ENCODE measurements around the gene EXOSC5.

The EXOSC5 gene

GRCh38 chr19:41364524-41365391 is 32.4 kb downstream of the EXOSC5 start:
- no peaks in the 10 kb centered on the region for H3K9me3 ChIP-seq (ENCODE audit: low read length)
- peaks cover 22% of the 10 kb centered on the region for H3K4me1 ChIP-seq (ENCODE audit: insufficient read depth, low read length, severe bottlenecking)
- no peaks in the 10 kb centered on the region for H3F3A ChIP-seq (ENCODE audit: insufficient read depth, low read length)
- no peak for TF ChIP-seq EZH2 (IDR thresholded peaks at IDR 0.05; ENCODE audit: borderline replicate concordance, low read length)
- TF ChIP-seq CTCF (IDR thresholded peaks at IDR 0.05; ENCODE audit: low read length) = no peak
- H4K20me1 ChIP-seq (ENCODE audit: insufficient read depth, low read length) = no peaks in the 10 kb centered on the region
- H3K36me3 ChIP-seq (ENCODE audit: insufficient read depth, low read length) = no peaks in the 10 kb centered on the region
- no peak overlapping the region for H2AFZ ChIP-seq (ENCODE audit: low read length)
- H3K27me3 ChIP-seq (ENCODE audit: insufficient read depth, low read length) = no peaks in the 10 kb centered on the region
- peak overlapping the region; percentile 75 for H3K4me3 ChIP-seq (ENCODE audit: low read depth, low read length, poor library complexity, severe bottlenecking)
- H3K27ac ChIP-seq (ENCODE audit: low read depth, low read length, poor library complexity, severe bottlenecking) = peak overlapping the region; percentile 95
- H3K9ac ChIP-seq (ENCODE audit: low read length) = peak overlapping the region; percentile 85
- peaks cover 5% of the 10 kb centered on the region; the same call in 1 of the 2 replicates for H3K79me2 ChIP-seq (ENCODE audit: insufficient read depth, low read length)
- H3K4me2 ChIP-seq (ENCODE audit: low read length) = peak overlapping the region; percentile 80
- no peaks in the 10 kb centered on the region for H3K9me2 ChIP-seq (ENCODE audit: low read depth, low read length)

DNA sequence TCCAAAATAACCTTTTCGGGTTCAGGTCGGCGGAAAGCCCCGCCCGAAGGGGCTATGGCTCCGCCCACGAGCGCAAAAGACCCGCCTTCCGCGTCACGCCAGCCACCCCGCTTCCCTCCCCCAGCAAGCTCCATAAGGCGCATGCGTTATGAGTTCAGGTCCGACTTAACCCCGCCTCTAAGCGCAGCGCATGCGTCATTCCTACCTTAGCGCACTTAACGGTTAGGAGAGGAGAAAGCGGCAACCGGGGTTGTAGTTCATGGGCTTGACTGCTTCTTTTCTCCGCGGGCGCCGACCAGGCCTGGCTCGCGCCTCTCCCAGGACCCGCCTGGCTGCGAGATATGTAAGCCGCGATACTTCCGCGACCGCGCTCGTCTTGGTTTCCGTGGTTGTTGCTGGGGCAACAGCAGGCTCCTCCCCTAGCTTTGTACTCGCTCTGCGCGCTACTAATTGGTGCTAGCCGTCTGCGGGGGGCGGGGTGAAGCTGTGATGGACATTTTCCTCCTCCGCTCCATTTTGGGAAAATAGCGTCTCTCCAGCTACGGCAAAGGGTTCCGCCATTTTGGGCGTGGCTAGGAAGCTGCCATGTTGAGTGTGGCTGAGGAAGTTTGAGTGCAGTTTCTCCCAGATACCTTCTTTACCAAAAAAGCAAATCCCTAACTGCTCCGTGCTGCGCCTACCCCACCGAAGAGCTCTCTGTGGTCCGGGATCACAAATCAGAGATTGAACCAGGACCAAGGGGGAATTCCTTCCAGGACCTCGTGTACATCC is 33.2 kb downstream of the EXOSC5 start, which contains the start of gene B9D2:
Gene B9D2 (minus strand): TSS at position 397 of the 771 bp plus-strand sequence. CDS start 630 bp downstream, outside the sequence.
- Histone ChIP-seq H2AFZ (ENCODE audit: low read length) (no peak within 1 kb of the TSS), H3K79me2 (ENCODE audit: insufficient read depth, low read length) (peaks cover 5% of the 10 kb centered on the region; the same call in 1 of the 2 replicates), H3K9me2 (ENCODE audit: low read depth, low read length) (no peaks in the 10 kb centered on the region)

More for the DNA sequence above, 33.2 kb downstream of the EXOSC5 start, which contains the start of gene B9D2:
- Histone ChIP-seq H3K4me3 (ENCODE audit: low read depth, low read length, poor library complexity, severe bottlenecking) (peak within 1 kb of the TSS; percentile 75), H3K27me3 (ENCODE audit: insufficient read depth, low read length) (no peaks in the 10 kb centered on the region), H3K4me2 (ENCODE audit: low read length) (peak within 1 kb of the TSS; percentile 80), H3K27ac (ENCODE audit: low read depth, low read length, poor library complexity, severe bottlenecking) (peak within 1 kb of the TSS; percentile 95), H3K9me3 (ENCODE audit: low read length) (no peaks in the 10 kb centered on the region), H3K4me1 (ENCODE audit: insufficient read depth, low read length, severe bottlenecking) (peaks cover 22% of the 10 kb centered on the region), H3K36me3 (ENCODE audit: insufficient read depth, low read length) (no peaks in the 10 kb centered on the region), H4K20me1 (ENCODE audit: insufficient read depth, low read length) (no peaks in the 10 kb centered on the region), H3F3A (ENCODE audit: insufficient read depth, low read length) (no peaks in the 10 kb centered on the region), H3K9ac (ENCODE audit: low read length) (peak within 1 kb of the TSS; percentile 85)
- TF ChIP-seq EZH2 (IDR thresholded peaks at IDR 0.05; ENCODE audit: borderline replicate concordance, low read length) (no peak), CTCF (IDR thresholded peaks at IDR 0.05; ENCODE audit: low read length) (no peak)
